Activated CD8-positive, alpha-beta memory T cell treated with anti-CD3 and anti-CD28 coated beads for 36 hours (primary cell): ENCODE results near the gene KRT12. TPM values are rescaled to one million over a fixed set of nuclear protein-coding genes. Genes with fewer than 3 reads are reported as not detected.
"Not testable (repeated sequence)": the region's sequence is repeated elsewhere in the genome, so short reads cannot be mapped to it uniquely, and the experiment has no call there.

Experiments
- CTCF ChIA-PET: fragments of 350-600 bp; sonication (Branson Sonifier 250); formaldehyde crosslinking; loops from one replicate; lab custom pipeline; 2021; ENCODE audit warnings: antibody characterized with exemption; lab: Charles Lee
- POLR2A ChIA-PET: fragments of 350-600 bp; sonication (Branson Sonifier 250); formaldehyde crosslinking; loops from one replicate; lab custom pipeline; 2021; ENCODE audit warnings: antibody characterized with exemption; lab: Charles Lee
- total RNA-seq, 2 experiments: library from RNA; stranded (reverse); gene quantifications; one replicate each; pipeline ENCODE4 v1.2.3, GENCODE V29; 2021

The KRT12 gene
- total RNA-seq, 2 experiments from 2014 or later = not detected

DNA sequence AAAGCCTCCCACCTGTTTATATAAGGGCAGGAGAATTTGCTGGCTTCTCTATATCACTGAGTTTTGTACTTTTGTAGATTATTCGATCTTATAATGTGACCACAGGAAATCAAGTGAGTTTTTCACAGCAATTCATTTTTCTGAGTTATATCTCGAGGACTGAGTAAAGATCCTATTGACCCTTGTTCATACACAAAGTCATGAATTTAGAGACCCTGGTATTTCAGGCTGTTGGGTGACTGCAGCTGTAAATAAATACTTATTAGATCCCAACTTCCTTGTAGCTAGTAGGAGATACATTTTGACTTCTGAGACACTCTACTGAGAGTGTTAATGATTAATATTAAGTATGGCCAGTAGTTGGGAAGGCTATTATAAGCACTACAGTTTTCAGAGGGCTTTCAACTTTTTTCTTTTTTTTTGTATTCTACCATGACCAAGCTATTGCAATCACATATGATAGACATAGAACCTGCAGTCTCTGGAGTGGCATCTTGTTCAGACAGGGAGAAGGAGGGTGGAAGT lies 21.2 kb upstream of the KRT12 start:
- CTCF ChIA-PET = no interaction called here

DNA sequence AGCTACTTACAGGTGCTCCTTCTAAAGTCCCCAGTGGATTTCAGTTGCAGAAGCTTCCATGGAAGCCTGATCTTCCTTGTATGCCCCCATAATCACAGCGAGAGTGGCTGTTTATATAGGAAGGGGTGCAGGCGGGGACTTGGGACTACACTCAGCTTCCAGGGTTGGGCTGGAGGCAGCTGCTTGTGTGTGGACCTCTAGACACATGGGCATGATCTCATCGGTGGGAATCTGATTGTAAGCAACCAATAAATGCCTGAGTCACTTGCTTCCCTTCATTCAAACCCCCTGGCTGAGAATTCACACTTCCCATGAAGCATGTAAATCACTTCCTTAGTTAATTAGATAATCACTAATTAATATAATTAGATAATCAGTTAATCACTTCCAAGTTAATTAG lies 19.1 kb upstream of the KRT12 start:
- CTCF ChIA-PET = no interaction called here
- POLR2A ChIA-PET = no interaction called here

More for the DNA sequence above, 21.2 kb upstream of the KRT12 start:
- POLR2A ChIA-PET = no interaction called here

DNA sequence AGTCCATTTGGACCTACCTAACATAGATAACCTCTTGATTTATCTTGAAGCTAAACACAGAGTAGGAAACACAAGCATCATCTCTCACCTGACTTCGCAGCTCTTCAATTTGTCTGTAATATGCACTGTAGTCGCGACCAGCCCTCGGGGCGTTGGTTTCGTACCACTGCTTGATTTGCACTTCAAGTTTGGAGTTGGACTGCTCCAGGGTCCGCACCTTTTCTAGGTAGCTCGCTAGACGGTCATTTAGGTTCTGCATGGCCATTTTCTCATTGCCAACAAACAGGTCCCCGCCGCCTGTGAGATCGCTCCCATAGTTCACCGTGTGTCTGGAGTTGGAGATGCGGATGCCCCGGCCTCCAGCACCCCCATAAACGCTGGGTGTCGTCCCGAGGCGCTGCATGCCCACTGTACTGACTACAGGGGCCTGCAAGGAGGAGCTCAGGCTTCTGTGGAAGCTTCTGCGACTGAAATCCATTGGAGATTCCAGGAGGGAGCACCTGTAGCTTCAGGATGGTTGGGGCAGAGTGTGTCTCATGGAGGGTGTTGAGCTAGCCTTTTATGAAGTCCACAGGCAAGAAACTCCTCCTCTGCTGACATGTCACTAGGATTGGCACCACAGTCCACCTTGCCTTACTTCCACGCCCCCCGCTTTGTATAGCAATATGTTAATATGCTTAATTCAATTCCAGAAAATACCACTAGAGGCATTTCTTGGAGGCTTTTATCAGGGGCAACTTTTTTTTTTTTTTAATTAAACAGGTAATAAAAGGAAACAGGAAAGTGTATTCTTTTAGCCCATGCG lies 17.9 kb upstream of the KRT12 start, which contains the start of gene KRT20:
Gene KRT20 (minus strand): TSS at position 535 of the 805 bp plus-strand sequence. CDS start 57 bp downstream, at position 478.
- ChIA-PET POLR2A (no interaction called here), CTCF (no interaction called here)

DNA sequence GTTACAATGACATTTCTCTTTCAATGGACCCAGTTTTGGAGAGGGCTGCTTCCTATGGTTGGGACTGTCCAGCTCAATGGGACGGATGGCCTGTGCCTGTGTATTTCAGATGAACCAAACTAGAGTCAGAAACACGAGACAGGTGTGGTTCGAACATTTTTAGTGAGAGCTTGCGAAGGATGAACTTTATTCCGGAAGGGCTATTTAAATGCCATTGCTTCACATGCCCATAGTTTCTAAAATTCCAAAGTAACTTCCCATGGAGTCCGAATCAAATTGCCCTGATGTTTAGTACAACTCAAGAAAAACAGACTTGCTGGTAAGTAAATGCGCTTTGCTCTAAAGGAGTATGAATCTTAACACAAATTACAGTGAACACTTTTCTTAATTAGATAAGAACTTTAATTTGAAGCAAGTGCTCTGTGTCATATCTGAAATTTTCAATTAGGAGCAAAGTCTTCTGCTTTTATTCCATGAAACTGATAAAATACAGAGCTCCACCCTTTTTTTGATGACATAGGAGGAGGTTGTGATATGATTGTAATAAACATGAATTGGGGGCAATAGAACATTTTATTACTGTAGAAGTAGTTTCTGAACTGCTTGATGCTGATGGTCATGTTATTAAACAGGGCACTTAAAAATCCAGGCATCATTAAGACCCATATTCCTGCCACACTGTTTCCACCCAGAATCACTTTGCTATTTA lies 16.8 kb upstream of the KRT12 start:
- POLR2A ChIA-PET = no interaction called here
- CTCF ChIA-PET = no interaction called here

DNA sequence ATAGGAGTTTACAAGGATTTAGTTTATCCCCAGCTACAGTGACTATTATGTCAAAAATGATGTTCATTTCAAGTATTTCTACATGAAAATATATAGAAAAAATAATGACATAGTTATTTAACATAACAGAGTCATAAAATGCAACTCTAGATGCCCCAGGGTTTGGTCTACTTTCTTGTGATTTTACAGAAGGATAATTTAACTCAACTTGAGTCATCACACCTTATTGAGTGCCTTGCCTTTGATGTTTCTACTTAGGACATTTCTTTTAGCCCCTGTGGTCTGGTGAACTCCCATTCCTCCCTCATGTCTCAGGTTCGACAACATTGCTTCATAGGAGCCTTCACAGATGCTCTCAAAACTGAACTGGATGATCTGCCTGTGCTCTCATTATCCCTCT lies 16.0 kb upstream of the KRT12 start:
- ChIA-PET POLR2A (no interaction called here), CTCF (no interaction called here)

DNA sequence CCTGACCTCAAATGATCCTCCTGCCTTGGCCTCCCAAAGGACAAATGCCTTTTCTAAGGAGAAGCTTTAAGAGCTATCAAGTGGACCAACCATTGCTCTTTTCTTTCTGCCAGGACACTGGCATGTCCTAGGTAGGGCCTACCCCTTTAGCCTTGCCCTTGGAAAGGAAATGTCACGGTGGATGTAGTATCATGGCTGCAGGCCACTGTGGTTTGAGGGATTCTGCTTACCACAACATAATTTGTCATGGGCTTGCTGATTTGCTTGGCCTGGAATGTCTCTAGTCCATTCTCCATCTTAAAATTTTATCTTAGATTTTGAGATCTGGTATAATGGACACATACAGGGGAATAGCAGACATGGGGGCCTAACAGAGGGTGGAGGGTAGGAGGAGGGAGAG lies 12.0 kb upstream of the KRT12 start:
- ChIA-PET POLR2A (no interaction called here), CTCF (interaction anchor here (0.6 to 0.7 kb wide), 2 partner anchors 62 to 769 kb away, joined by 3 read pairs; no protein-coding TSS in a partner anchor)

DNA sequence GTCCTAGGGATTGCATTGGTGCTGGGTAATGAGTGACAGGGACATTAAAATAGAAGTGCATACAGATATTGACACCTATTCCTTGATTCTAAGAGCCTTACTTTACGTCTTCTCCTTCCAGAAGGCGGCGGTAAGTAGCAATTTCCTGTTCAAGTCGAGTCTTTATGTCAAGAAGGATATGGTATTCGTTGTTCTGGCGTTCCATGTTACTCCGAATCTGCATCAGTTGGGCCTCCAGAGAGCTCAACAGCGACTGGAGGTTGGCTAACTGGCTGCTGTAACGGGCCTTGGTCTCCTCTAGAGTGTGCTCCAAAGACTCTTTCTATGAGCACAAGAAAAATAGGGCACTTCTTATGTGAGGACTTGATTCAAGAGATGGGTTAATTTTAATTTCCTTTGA lies 11.0 kb upstream of the KRT12 start:
- ChIA-PET POLR2A (no interaction called here), CTCF (no interaction called here)

DNA sequence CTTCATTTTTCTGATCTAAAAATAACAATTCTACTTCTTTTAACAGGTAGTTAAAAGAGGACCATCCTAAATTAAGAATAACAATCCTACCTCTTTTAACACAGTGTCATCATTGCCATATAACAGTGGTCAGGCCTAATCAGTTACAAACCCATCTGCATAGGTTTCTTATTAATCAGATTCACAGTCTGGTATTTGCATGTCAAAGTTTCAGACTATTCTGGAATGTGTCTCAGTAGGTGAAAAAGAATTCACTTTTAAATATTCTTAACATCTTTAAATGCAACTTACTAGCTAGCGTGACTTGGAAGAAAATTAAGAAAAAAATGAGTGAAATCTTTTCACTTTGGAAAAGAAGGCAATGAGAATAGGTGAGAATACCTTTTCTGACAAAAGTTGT lies 6.8 kb upstream of the KRT12 start:
- ChIA-PET POLR2A (no interaction called here), CTCF (no interaction called here)

DNA sequence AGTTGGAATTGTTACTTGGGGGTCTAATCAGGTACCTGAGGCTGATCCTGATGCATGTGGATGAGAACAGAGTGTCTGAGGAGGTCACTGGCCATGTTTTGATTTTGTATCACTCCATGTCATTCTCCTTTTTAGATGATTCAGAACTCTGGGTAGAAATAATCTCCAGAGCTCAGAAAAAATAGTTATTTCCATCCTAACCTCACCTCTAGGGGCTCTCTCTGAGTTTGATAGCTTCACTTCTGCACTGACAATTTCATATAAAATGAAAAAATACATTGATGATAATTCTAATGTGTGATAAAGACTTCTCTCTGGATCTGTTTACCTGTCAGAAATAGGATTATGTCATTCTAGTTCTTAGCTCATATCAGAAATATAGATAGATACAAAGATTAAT lies 6.2 kb upstream of the KRT12 start:
- CTCF ChIA-PET = no interaction called here

DNA sequence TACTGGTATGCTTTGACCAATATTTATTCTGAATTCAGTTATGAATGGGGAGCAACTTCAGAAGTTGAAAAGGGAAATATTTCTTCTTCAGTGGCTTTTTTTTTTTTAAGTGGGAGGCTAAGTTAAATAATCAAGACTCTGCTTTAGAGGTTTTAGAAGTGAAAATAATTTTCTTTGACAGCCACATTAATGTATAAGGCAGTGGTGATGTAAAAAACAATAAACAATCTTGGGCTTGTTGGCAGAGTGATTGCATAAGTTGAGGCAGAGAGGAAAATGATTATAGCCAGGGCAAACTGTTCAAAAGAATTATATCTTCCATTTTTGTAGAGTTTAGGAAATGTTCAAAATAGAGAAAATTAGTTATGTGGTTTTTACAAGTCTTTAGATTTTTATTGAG lies 5.4 kb upstream of the KRT12 start:
- CTCF ChIA-PET = no interaction called here
- POLR2A ChIA-PET = no interaction called here

More for the DNA sequence above, 6.2 kb upstream of the KRT12 start:
- POLR2A ChIA-PET = no interaction called here

DNA sequence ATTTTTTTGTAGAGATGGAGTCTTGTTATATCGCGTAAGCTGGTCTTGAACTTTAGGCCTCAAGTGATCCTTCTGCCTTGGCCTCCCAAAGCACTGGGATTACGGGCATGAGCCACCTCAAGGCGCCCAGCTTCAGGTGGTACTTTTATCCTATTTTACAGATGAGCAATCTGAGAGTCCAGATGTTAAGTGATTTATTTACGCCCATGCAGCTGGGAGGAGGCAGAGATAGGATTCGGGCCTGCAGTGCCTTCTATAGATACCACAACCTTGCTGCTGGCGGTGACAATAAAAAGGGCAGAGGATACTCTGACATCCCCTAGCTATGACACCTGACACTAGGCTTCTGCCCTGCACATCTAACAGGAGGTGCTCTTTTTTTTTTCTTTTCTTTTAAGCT lies 4.3 kb upstream of the KRT12 start:
- CTCF ChIA-PET = no interaction called here
- POLR2A ChIA-PET = no interaction called here

DNA sequence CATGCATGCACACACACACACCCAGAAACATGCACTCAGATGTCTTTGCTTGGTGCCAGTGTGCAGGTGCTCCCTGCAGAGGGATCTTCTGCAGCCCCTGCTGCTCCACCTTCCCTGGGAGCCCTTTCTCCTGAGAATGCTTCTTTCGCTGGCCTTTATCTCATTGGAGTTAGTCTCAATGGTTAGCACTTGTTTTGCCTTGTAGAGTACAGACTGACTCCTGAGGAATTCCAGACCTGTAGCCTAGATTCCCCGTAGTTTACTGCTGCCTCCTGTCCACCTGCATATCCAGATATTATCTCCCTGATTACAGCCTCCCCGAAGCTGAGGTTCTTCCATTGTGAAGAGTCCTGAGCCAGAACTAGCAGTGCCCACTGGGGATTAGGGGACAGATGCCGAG lies 3.1 kb upstream of the KRT12 start:
- ChIA-PET CTCF (no interaction called here), POLR2A (no interaction called here)

DNA sequence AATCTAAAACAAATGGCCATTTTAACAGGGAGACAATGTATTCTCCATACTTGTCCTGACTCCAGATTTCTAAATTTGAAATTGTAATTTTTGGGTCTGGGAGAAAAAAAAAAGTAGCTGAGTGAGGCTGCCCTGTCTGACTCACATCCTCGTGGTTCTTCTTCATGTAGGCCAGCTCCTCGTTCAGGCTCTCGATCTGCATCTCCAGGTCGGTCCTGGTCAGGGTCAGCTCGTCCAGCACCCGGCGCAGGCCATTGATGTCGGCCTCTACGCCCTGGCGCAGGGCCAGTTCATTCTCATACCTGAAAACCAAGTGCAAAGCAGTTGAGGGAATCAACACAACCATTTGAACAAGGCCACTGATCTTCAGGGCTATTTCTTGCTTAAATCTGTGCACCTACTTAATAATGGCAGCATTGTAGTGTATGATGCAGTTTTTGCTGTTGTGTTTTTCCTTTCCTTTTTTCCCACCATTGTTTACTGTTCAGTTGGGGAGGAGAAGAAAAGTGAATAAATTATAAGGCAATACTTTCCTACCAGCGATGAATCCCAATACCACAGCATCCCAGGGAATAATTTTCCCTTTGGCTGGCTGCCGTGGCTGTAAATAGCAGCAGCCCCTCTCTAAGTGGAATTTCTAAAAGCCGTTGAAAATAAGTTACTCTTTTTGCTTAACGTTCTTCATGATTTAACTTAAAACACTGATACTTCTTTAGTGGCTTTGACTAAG lies 2.2 kb downstream of the KRT12 start:
- ChIA-PET CTCF (interaction anchor here (0.6 kb wide), 1 partner anchor 784 kb away, joined by 3 read pairs; no protein-coding TSS in a partner anchor), POLR2A (no interaction called here)

DNA sequence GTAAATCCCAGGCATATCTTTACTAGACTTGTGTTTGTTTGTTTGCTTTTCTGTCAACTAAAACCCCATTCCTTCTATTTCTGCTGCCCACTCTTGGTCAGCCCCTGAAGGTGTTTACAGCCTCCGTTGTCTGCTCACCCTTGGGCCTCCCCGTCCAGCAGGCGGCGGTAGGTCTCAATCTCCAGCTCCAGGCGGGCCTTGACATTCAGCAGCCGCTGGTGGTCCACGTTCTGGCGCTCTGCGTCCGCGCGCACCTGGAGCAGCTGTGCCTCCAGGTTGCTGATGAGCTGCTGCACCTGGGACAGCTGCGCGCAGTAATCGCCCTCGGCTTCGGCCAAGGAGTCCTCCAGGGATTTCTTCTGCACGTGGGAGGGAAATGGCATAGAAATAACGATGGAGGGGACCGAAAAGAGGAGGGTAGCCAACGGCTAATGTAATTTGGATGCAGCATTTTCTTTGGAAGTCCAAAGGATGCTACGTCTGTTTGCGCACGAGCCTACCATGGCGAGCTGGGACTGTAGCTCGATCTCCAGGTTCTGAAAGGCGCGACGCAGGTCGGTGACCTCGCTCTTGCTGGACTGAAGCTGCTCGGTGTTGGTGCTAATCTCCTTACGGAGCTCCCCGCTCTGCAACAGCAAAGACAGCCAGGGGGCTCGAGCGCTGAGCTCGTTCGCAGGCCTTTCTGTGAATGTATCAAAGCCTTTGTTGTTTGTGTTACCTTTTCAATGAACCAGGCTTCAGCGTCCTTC lies 3.9 kb downstream of the KRT12 start:
- ChIA-PET CTCF (no interaction called here), POLR2A (no interaction called here)

DNA sequence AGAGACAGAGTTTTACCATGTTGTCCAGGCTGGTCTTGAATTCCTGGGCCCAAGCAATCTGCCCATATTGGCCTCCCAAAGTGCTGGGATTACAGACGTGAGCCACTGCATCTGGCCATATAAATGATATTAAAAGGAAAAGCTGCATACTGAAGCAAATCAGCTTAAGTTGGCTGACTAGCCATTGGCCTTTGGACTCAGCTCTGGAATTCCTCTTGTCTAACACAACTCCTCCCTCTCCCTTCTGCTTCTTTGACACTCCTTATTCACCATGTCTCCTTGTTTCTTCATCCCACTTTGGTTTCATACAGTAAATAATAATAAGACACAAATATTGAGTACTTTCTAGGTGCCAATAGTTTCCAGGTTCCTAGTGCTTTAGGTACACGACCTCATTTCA lies 7.5 kb downstream of the KRT12 start:
- POLR2A ChIA-PET = no interaction called here
- CTCF ChIA-PET = interaction anchor here (1.8 kb wide), 1 partner anchor 803 kb away, joined by 5 read pairs; no protein-coding TSS in a partner anchor

DNA sequence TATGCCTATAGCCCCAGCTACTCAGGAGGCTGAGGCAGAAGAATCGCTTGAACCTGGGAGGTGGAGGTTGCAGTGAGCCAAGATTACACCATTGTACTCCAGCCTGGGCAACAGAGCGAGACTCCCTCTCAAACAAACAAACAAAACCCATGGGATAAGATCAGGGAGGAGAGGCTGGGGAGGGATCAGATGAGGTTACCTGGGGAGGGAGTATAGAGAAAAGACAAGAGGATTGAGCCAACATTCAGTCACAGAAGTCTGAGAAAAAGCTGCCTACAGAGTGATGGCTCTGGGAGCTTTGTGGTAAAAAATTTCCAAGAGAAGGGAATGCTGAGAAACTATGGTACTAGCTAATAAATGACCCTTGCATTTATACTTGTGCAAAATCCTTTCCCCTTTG lies 8.4 kb downstream of the KRT12 start:
- POLR2A ChIA-PET = not testable (repeated sequence)
- CTCF ChIA-PET = interaction anchor here (1.8 kb wide), 1 partner anchor 804 kb away, joined by 5 read pairs; no protein-coding TSS in a partner anchor

DNA sequence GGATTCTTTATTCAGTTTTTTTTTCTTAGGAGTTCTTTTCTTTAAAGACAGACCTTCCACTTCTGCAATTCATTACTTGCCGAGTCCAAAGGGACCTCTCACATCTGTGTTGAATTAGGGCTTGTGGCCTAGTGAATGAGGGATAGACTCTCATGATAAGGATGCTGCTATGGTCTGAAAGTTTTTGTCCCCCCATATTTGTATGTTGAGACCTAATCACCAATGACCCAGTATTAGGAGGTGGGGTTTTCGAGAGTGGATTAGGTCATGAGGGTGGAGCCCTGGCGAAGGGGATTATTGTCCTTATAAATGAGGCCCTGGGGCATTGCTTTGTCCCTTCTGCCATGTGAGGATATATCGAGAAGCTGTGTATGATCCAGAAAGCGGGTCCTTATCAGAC lies 9.5 kb downstream of the KRT12 start:
- POLR2A ChIA-PET = no interaction called here

DNA sequence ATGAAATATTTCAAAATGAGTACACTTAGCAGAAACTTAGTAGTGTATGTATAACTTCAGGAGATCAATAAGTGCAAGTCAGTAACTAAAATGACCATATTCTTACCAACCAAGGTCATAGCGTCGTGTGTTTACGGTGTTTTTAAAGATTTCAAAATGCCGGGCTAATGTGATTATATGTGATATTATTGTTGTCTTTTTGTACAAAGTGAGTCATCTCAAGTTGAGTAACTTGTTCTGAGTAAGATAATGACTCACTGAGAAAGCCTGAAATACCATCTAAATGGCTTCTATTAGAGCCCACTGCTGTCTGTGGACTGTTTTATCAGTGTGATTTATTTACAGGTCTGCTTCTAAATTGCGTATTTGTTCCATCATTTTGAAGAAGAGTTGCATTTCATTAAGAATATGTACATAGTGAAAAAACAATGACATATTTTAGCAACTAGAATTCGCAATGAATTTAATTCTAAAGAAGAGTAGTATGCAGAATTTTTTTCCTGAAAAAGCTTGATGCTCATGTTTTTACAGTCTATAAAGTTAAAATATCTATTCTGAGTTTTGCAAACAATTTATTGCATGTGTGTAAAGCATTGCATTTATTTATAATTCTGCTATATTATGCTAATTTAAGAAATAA lies 12.7 kb downstream of the KRT12 start:
- ChIA-PET POLR2A (no interaction called here), CTCF (interaction anchor here (1.4 kb wide), 1 partner anchor 794 kb away, joined by 4 read pairs; no protein-coding TSS in a partner anchor)

More for the DNA sequence above, 9.5 kb downstream of the KRT12 start:
- CTCF ChIA-PET = interaction anchor here (0.8 to 2.7 kb wide), 5 partner anchors 10 to 805 kb away, joined by 3 to 13 read pairs (median 7); partner anchors contain the start of gene KRT12
